BLaER1 treated with 17β-estradiol and CSF1 and Interleukin-3, amounts not matched to agents 10 nM and 100 nM (cell line): ENCODE results near the gene MYO5A.
"Not testable (repeated sequence)": the region's sequence is repeated elsewhere in the genome, so short reads cannot be mapped to it uniquely, and the experiment has no call there.

Experiments used
- H3K27ac ChIP-seq, 11 experiments: shearing (Covaris generic); formaldehyde crosslinking; 2 replicates each; pipeline ENCODE4 v1.8.1; 2022
- H3K27me3 ChIP-seq, 11 experiments: shearing (Covaris generic); formaldehyde crosslinking; 2 replicates each; pipeline ENCODE4 v1.8.1; 2022
- H3K36me3 ChIP-seq, 11 experiments: shearing (Covaris generic); formaldehyde crosslinking; 2 replicates each; pipeline ENCODE4 v1.8.1; 2022
- H3K4me1 ChIP-seq, 10 experiments: shearing (Covaris generic); formaldehyde crosslinking; 2 replicates each; pipeline ENCODE4 v1.8.1; 2022
- H3K4me2 ChIP-seq, 11 experiments: shearing (Covaris generic); formaldehyde crosslinking; 2 replicates each; pipeline ENCODE4 v1.8.1; 2022
- H3K4me3 ChIP-seq, 10 experiments: shearing (Covaris generic); formaldehyde crosslinking; 2 replicates each; pipeline ENCODE4 v1.8.1; 2022
- H3K9ac ChIP-seq, 11 experiments: shearing (Covaris generic); formaldehyde crosslinking; 2 replicates each; pipeline ENCODE4 v1.8.1; 2022
- H3K9me3 ChIP-seq, 11 experiments: shearing (Covaris generic); formaldehyde crosslinking; replicated peaks in 1 of 11; 2 replicates each; pipeline ENCODE4 v1.8.1; 2022
- H4K20me1 ChIP-seq, 11 experiments: shearing (Covaris generic); formaldehyde crosslinking; 2 replicates each; pipeline ENCODE4 v1.8.1; 2022
- Cebpa-rat ChIP-seq, 11 experiments: shearing (Covaris generic); IDR thresholded peaks; 2 replicates each; pipeline ENCODE4 v1.8.1; 2022

Gene MYO5A

GRCh38 chr15:52563501-52564060 lies 34.9 kb upstream of the MYO5A start:
- H3K36me3 ChIP-seq: peaks cover 15 to 63% (median 42%) of the 10 kb centered on the region in 11 experiments; a peak in 19 of 22 replicates
- H3K9ac ChIP-seq: no peak overlapping the region
- peaks cover 77 to 96% (median 92%) of the 10 kb centered on the region in 11 experiments for H4K20me1 ChIP-seq
- H3K4me3 ChIP-seq: no peak overlapping the region
- H3K4me2 ChIP-seq: no peak overlapping the region
- no peak overlapping the region for H3K27ac ChIP-seq
- no peak for TF ChIP-seq Cebpa-rat (IDR thresholded peaks at IDR 0.05)
- no peaks in the 10 kb centered on the region; a peak in 1 of 22 replicates for H3K9me3 ChIP-seq
- H3K4me1 ChIP-seq: peaks cover 17 to 52% (median 25%) of the 10 kb centered on the region in 10 experiments
- H3K27me3 ChIP-seq: no peaks in the 10 kb centered on the region

GRCh38 chr15:52559575-52559974 lies 30.9 kb upstream of the MYO5A start:
- peaks cover 0 to 39% (median under 1%) of the 10 kb centered on the region in 10 experiments; a peak in 7 of 20 replicates for H3K4me1 ChIP-seq
- H3K4me2 ChIP-seq: no peak overlapping the region

DNA sequence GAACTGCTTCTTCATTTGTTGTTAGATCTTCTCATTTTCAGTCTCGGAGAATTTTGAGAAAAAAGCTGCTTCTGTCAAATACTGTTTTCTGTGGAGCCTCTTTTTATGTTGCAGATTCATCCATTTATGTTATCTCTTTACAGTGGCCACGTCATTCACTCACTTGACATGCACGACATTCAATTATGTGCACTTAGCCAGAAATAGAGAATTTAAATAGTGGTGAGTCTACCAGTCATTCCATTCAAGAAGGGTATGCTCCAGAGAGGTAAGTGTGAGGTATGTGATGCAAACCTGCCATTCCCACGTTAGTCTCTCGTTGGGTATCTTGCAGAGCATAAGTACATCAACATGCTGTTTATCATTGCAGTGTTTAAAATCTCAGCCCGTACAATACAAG lies 30.3 kb upstream of the MYO5A start:
- Histone ChIP-seq H3K9me3 (no peaks in the 10 kb centered on the region), H4K20me1 (peaks cover 58 to 98% (median 91%) of the 10 kb centered on the region in 11 experiments), H3K36me3 (peaks cover 35 to 87% (median 59%) of the 10 kb centered on the region in 11 experiments; a peak in 21 of 22 replicates), H3K27ac (no peak overlapping the region), H3K4me3 (no peak overlapping the region), H3K4me1 (peaks cover 0 to 39% (median 0%) of the 10 kb centered on the region in 10 experiments; a peak in 6 of 20 replicates), H3K27me3 (no peaks in the 10 kb centered on the region), H3K4me2 (peak overlapping the region in 1 of 11 experiments; percentile 35; a peak in 1 of 22 replicates), H3K9ac (no peak overlapping the region)
- TF ChIP-seq Cebpa-rat (IDR thresholded peaks at IDR 0.05): no peak

More at GRCh38 chr15:52559575-52559974, 30.9 kb upstream of the MYO5A start:
- no peak overlapping the region for H3K4me3 ChIP-seq
- no peak for TF ChIP-seq Cebpa-rat (IDR thresholded peaks at IDR 0.05)
- peaks cover 29 to 87% (median 59%) of the 10 kb centered on the region in 11 experiments; a peak in 20 of 22 replicates for H3K36me3 ChIP-seq
- no peaks in the 10 kb centered on the region for H3K9me3 ChIP-seq
- peaks cover 62 to 98% (median 93%) of the 10 kb centered on the region in 11 experiments for H4K20me1 ChIP-seq
- H3K27ac ChIP-seq: no peak overlapping the region
- no peak overlapping the region for H3K9ac ChIP-seq
- H3K27me3 ChIP-seq: no peaks in the 10 kb centered on the region

- Histone ChIP-seq H3K36me3 (peaks cover 35 to 87% (median 65%) of the 10 kb centered on the region in 11 experiments; a peak in 21 of 22 replicates), H3K9me3 (no peaks in the 10 kb centered on the region), H3K27ac (0 out of 22 replicates have a peak overlapping the region, but pooled peaks of 1 of the 11 experiments have one; percentile 30), H3K9ac (no peak overlapping the region), H3K27me3 (no peaks in the 10 kb centered on the region), H3K4me2 (peak overlapping the region in 2 of 11 experiments; percentile 26 to 35; a peak in 3 of 22 replicates), H3K4me3 (no peak overlapping the region), H4K20me1 (peaks cover 51 to 98% (median 91%) of the 10 kb centered on the region in 11 experiments), H3K4me1 (peaks cover 0 to 39% (median 0%) of the 10 kb centered on the region in 10 experiments; a peak in 6 of 20 replicates)
- TF ChIP-seq Cebpa-rat (IDR thresholded peaks at IDR 0.05): no peak
Measured at GRCh38 chr15:52558196-52558595, 29.5 kb upstream of the MYO5A start.

GRCh38 chr15:52557274-52557641 lies 28.6 kb upstream of the MYO5A start:
- TF ChIP-seq Cebpa-rat (IDR thresholded peaks at IDR 0.05): no peak
- peaks cover 0 to 39% (median 0%) of the 10 kb centered on the region in 10 experiments; a peak in 6 of 20 replicates for H3K4me1 ChIP-seq
- H3K9me3 ChIP-seq: no peaks in the 10 kb centered on the region
- H3K4me2 ChIP-seq: no peak overlapping the region; a peak in 1 of 22 replicates
- no peak overlapping the region for H3K4me3 ChIP-seq
- H4K20me1 ChIP-seq: peaks cover 45 to 98% (median 91%) of the 10 kb centered on the region in 11 experiments
- no peak overlapping the region for H3K9ac ChIP-seq
- no peak overlapping the region for H3K27ac ChIP-seq
- peaks cover 40 to 88% (median 69%) of the 10 kb centered on the region in 11 experiments for H3K36me3 ChIP-seq
- H3K27me3 ChIP-seq: no peaks in the 10 kb centered on the region

- no peaks in the 10 kb centered on the region for H3K9me3 ChIP-seq
- peaks cover 45 to 93% (median 74%) of the 10 kb centered on the region in 11 experiments for H3K36me3 ChIP-seq
- H3K27me3 ChIP-seq: no peaks in the 10 kb centered on the region
- H3K4me1 ChIP-seq: peaks cover 0 to 39% (median 0%) of the 10 kb centered on the region in 10 experiments; a peak in 6 of 20 replicates
- H3K4me3 ChIP-seq: no peak overlapping the region
- H4K20me1 ChIP-seq: peaks cover 40 to 98% (median 91%) of the 10 kb centered on the region in 11 experiments
- no peak overlapping the region for H3K27ac ChIP-seq
- TF ChIP-seq Cebpa-rat (IDR thresholded peaks at IDR 0.05): no peak
- H3K4me2 ChIP-seq: no peak overlapping the region
- no peak overlapping the region for H3K9ac ChIP-seq
Measured at GRCh38 chr15:52556524-52557273, 28.0 kb upstream of the MYO5A start.

DNA sequence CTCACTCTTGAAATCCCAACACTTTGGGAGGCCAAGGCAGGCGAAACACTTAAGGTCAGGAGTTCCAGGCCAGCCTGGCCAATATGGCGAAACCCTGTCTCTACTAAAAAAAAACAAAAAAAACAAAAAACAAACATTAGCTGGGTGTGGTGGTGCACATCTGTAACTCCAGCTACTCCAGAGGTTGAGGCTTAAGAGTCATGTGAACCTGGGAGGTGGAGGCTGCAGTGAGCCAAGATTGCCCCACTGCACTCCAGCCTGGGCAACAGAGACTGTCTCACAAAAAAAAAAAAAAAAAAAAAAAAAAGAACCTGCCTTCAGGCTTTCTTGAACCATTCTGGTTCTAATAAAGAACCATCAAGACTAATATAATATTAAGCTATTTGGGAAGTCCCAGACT lies 23.6 kb upstream of the MYO5A start:
- TF ChIP-seq Cebpa-rat (IDR thresholded peaks at IDR 0.05): no peak
- Histone ChIP-seq H3K27me3 (no peaks in the 10 kb centered on the region), H4K20me1 (peaks cover 0 to 68% (median 49%) of the 10 kb centered on the region in 11 experiments; a peak in 18 of 22 replicates), H3K9ac (no peak overlapping the region), H3K4me1 (peaks cover 0 to 8% (median 0%) of the 10 kb centered on the region in 10 experiments; a peak in 2 of 20 replicates), H3K36me3 (peaks cover 74 to 100% (median 87%) of the 10 kb centered on the region in 11 experiments), H3K4me2 (no peak overlapping the region), H3K27ac (no peak overlapping the region), H3K9me3 (no peaks in the 10 kb centered on the region), H3K4me3 (no peak overlapping the region)

GRCh38 chr15:52551762-52552161 lies 23.1 kb upstream of the MYO5A start:
- H3K9ac ChIP-seq: no peak overlapping the region
- H3K36me3 ChIP-seq: peaks cover 76 to 100% (median 88%) of the 10 kb centered on the region in 11 experiments
- H3K27me3 ChIP-seq: no peaks in the 10 kb centered on the region
- peaks cover 0 to 2% (median 0%) of the 10 kb centered on the region in 10 experiments; a peak in 2 of 20 replicates for H3K4me1 ChIP-seq
- H3K4me2 ChIP-seq: no peak overlapping the region
- H3K27ac ChIP-seq: no peak overlapping the region
- H3K4me3 ChIP-seq: no peak overlapping the region
- peaks cover 0 to 62% (median 44%) of the 10 kb centered on the region in 11 experiments; a peak in 18 of 22 replicates for H4K20me1 ChIP-seq
- no peak for TF ChIP-seq Cebpa-rat (IDR thresholded peaks at IDR 0.05)
- H3K9me3 ChIP-seq: peaks cover 0 to 3% (median under 1%) of the 10 kb centered on the region in 11 experiments; a peak in 12 of 22 replicates

DNA sequence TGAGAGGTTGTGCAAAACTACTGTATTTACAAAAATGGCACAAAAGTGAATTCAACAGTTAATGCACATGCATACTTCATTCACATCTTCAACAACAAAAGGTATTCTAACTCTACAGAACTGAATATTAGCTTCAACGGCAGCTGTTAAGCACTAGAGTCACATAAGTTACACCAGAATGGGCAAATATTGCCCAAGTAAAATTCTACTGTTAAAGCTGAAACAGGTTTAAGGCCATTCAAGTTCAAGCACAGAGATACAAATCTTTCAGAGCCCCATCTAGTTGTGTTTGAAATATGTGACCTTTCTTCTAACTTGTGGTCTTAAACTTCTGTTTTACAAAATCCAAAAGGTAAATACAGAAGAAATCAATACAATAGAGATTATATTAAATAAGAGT lies 22.5 kb upstream of the MYO5A start:
- not testable (repeated sequence) for H3K27me3 ChIP-seq, H3K4me1 ChIP-seq, H3K4me2 ChIP-seq, H3K27ac ChIP-seq, H3K9me3 ChIP-seq, H3K9ac ChIP-seq, H3K4me3 ChIP-seq
- peaks cover 0 to 57% (median 38%) of the 10 kb centered on the region in 11 experiments; a peak in 19 of 22 replicates for H4K20me1 ChIP-seq
- H3K36me3 ChIP-seq: peaks cover 76 to 100% (median 88%) of the 10 kb centered on the region in 11 experiments
